B cell (primary cell): ENCODE data around the gene USP7. TPM values are rescaled to one million over a fixed set of nuclear protein-coding genes. Genes with fewer than 3 reads are reported as not detected.

ENCODE experiments used
- ATAC-seq: fragments of 200-7000 bp; cut with Tn5 transposase; one replicate; pipeline ENCODE4 v1.10.0; 2021; ENCODE audit warnings: low read depth, mild to moderate bottlenecking, moderate number of reproducible peaks, moderate library complexity
- CTCF ChIA-PET: fragments of 350-600 bp; sonication (Branson Sonifier 250); formaldehyde crosslinking; loops from one replicate; lab custom pipeline; 2021; ENCODE audit warnings: antibody characterized with exemption, inconsistent platforms; lab: Charles Lee
- POLR2A ChIA-PET: fragments of 350-600 bp; sonication (Branson Sonifier 250); formaldehyde crosslinking; loops from one replicate; lab custom pipeline; 2021; ENCODE audit warnings: antibody characterized with exemption; lab: Charles Lee
- DNase-seq: peaks from one replicate; pipeline ENCODE4 v3.0.0; 2013
- H2AFZ ChIP-seq: 2 replicates; pipeline ENCODE4 v1.6.1; 2012; ENCODE audit warnings: mild to moderate bottlenecking, low read depth, low read length; ENCODE audit not compliant: insufficient read depth, poor library complexity, severe bottlenecking
- H3K27ac ChIP-seq, 2 donors: 1 replicate in 1 of 2; 2 replicates in 1 of 2; pipeline ENCODE4 v1.5.1; 2012 to 2013; ENCODE audit warnings: low read length in 2 of 2, mild to moderate bottlenecking in 2 of 2, moderate library complexity in 1 of 2
- H3K27me3 ChIP-seq, 4 experiments: fragments of 200-600 bp in 1 of 4; sonication (generic) in 1 of 4; replicated peaks in 1 of 4; 1 replicate in 2 of 4; 2 replicates in 2 of 4; pipeline versions ENCODE4 v1.6.1 to v1.7.0; 2013 to 2016; ENCODE audit warnings: low read length in 3 of 4, mild to moderate bottlenecking in 2 of 4, mixed read lengths in 1 of 4, moderate library complexity in 1 of 4; ENCODE audit not compliant: insufficient read depth in 4 of 4, control insufficient read depth in 3 of 4; ENCODE audit errors: control extremely low read depth in 1 of 4
- H3K36me3 ChIP-seq, 2 experiments: replicated peaks in 1 of 2; 1 replicate in 1 of 2; 2 replicates in 1 of 2; pipeline versions ENCODE4 v1.6.1 to v1.7.1; 2013; ENCODE audit warnings: low read length in 1 of 2; ENCODE audit not compliant: insufficient read depth in 2 of 2, control insufficient read depth in 1 of 2; ENCODE audit errors: control extremely low read depth in 1 of 2, extremely low read depth in 1 of 2
- H3K4me1 ChIP-seq, 2 donors: fragments of 200-600 bp in 1 of 2; sonication (generic) in 1 of 2; 1 replicate in 1 of 2; 2 replicates in 1 of 2; pipeline versions ENCODE4 v1.5.1 to v1.6.1; 2013 to 2017; ENCODE audit warnings: low read length in 2 of 2; ENCODE audit not compliant: control insufficient read depth in 2 of 2, insufficient read depth in 2 of 2
- H3K4me2 ChIP-seq: replicated peaks from 2 replicates; pipeline ENCODE3; 2012; ENCODE audit warnings: mild to moderate bottlenecking, low read depth, low read length; ENCODE audit not compliant: poor library complexity, severe bottlenecking
- H3K4me3 ChIP-seq, 5 experiments: fragments of 200-600 bp in 1 of 5; sonication (generic) in 1 of 5; 1 replicate in 3 of 5; 2 replicates in 2 of 5; pipeline versions ENCODE4 v1.5.1 to v1.7.0; 2011 to 2016; ENCODE audit warnings: low read length in 4 of 5, mild to moderate bottlenecking in 4 of 5, low read depth in 2 of 5, control low read depth in 1 of 5, moderate library complexity in 1 of 5; ENCODE audit not compliant: insufficient read depth in 1 of 5; ENCODE audit errors: control extremely low read depth in 1 of 5, extremely low read depth in 1 of 5
- H3K79me2 ChIP-seq: fragments of 200-600 bp; sonication (generic); one replicate; pipeline ENCODE4 v1.6.0; 2016; ENCODE audit warnings: low read length; ENCODE audit not compliant: control insufficient read depth, insufficient read depth
- H3K9ac ChIP-seq: fragments of 200-600 bp; sonication (generic); 2 replicates; pipeline ENCODE4 v1.6.1; 2017; ENCODE audit warnings: mild to moderate bottlenecking, low read length, moderate library complexity
- H3K9me3 ChIP-seq, 3 donors: one replicate each; pipeline versions ENCODE4 v1.6.1 to v1.7.1; 2013; ENCODE audit warnings: low read length in 2 of 3; ENCODE audit not compliant: control insufficient read depth in 2 of 3, insufficient read depth in 1 of 3; ENCODE audit errors: control extremely low read depth in 1 of 3
- H4K20me1 ChIP-seq: 2 replicates; pipeline ENCODE4 v1.6.0; 2012; ENCODE audit warnings: mild to moderate bottlenecking, low read length; ENCODE audit not compliant: insufficient read depth, control insufficient read depth, poor library complexity, severe bottlenecking
- H3K27ac Mint-ChIP-seq: one replicate; pipeline ENCODE4 v1.8.0; 2021; ENCODE audit warnings: mixed read lengths
- H3K27me3 Mint-ChIP-seq: one replicate; pipeline ENCODE4 v1.8.0; 2021; ENCODE audit warnings: mixed read lengths
- H3K4me1 Mint-ChIP-seq: one replicate; pipeline ENCODE4 v1.8.0; 2021; ENCODE audit warnings: mixed read lengths
- H3K4me3 Mint-ChIP-seq: one replicate; pipeline ENCODE4 v1.8.0; 2021; ENCODE audit warnings: mixed read lengths
- H3K9me3 Mint-ChIP-seq: one replicate; pipeline ENCODE4 v1.8.0; 2022; ENCODE audit warnings: mixed read lengths; ENCODE audit not compliant: insufficient read depth
- EZH2 ChIP-seq: IDR thresholded peaks from 2 replicates; pipeline ENCODE4 v1.6.1; 2012; ENCODE audit warnings: borderline replicate concordance, low read depth, mild to moderate bottlenecking, moderate library complexity, low read length; ENCODE audit not compliant: insufficient read depth, poor library complexity, severe bottlenecking
- WGBS: methylation state at CpG from one replicate; pipeline ENCODE4 v1.1.5; 2013; ENCODE audit warnings: missing lambda C conversion rate; ENCODE audit not compliant: insufficient coverage; 5-methylcytosine and 5-hydroxymethylcytosine counted together
- intact Hi-C: fragments of 100-400 bp; cut with micrococcal nuclease; formaldehyde crosslinking; loops from one replicate; pipeline ENCODE4 v1.10.0; 2022
- polyA plus RNA-seq: library from polyadenylated mRNA; depleted of rRNA; stranded (reverse); fragments of >200 nt; gene quantifications from 2 replicates; pipeline ENCODE4 v1.2.3, GENCODE V29; 2012
- total RNA-seq, 2 donors: library from RNA; stranded (reverse); fragments of 120-200 nt in 1 of 2; gene quantifications; 1 replicate in 1 of 2; 2 replicates in 1 of 2; pipeline versions ENCODE4 v1.2.3 to v1.2.4, GENCODE V29; 2013 to 2022
- TF ChIP-seq, protein P1 (sequence below): fragments of 200-600 bp; IDR thresholded peaks from one replicate; pipeline ENCODE4 v1.8.0; 2022; ENCODE audit warnings: antibody characterized with exemption, mild to moderate bottlenecking

Gene USP7
- total and polyA plus RNA-seq, 2 donors (not counting 1 experiment from before 2014, with no cell fraction given): 27.4 to 223 TPM

GRCh38 chr16:8872967-8873865 lies 90.5 kb downstream of the USP7 start:
- no peak overlapping the region for H3K27ac Mint-ChIP-seq
- WGBS: 98% methylated on average over 10 of the region's 22 CpGs
- intact Hi-C loops: no loop called here

More at GRCh38 chr16:8872967-8873865, 90.5 kb downstream of the USP7 start:
- H3K9me3 ChIP-seq: no peaks in the 10 kb centered on the region
- H3K79me2 ChIP-seq: peaks cover 3% of the 10 kb centered on the region
- H3K36me3 ChIP-seq: no peaks in the 10 kb centered on the region
- H3K27me3 Mint-ChIP-seq: no peaks in the 10 kb centered on the region
- ChIA-PET POLR2A (interaction anchor here (0.7 kb wide), 1 partner anchor 27 kb away, joined by 3 read pairs; no protein-coding TSS in a partner anchor), CTCF (interaction anchor here (0.5 to 1.7 kb wide), 13 partner anchors 8 to 234 kb away, joined by 3 to 11 read pairs (median 3); partner anchors contain the start of genes LITAFD and TMEM186)
- TF ChIP-seq, protein P1, sequence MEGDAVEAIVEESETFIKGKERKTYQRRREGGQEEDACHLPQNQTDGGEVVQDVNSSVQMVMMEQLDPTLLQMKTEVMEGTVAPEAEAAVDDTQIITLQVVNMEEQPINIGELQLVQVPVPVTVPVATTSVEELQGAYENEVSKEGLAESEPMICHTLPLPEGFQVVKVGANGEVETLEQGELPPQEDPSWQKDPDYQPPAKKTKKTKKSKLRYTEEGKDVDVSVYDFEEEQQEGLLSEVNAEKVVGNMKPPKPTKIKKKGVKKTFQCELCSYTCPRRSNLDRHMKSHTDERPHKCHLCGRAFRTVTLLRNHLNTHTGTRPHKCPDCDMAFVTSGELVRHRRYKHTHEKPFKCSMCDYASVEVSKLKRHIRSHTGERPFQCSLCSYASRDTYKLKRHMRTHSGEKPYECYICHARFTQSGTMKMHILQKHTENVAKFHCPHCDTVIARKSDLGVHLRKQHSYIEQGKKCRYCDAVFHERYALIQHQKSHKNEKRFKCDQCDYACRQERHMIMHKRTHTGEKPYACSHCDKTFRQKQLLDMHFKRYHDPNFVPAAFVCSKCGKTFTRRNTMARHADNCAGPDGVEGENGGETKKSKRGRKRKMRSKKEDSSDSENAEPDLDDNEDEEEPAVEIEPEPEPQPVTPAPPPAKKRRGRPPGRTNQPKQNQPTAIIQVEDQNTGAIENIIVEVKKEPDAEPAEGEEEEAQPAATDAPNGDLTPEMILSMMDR: no peak
- no peak for TF ChIP-seq EZH2
- no peaks in the 10 kb centered on the region for H3K9me3 Mint-ChIP-seq
- H3K4me2 ChIP-seq: no peak overlapping the region
- H3K27me3 ChIP-seq: no peaks in the 10 kb centered on the region
- H4K20me1 ChIP-seq: no peaks in the 10 kb centered on the region
- H3K4me1 ChIP-seq: peaks cover 13 to 26% of the 10 kb centered on the region in 2 donors
- H3K4me3 ChIP-seq: no peak overlapping the region
- H3K9ac ChIP-seq: no peak overlapping the region
- H3K4me1 Mint-ChIP-seq: peaks cover 21% of the 10 kb centered on the region
- no peak overlapping the region for H3K4me3 Mint-ChIP-seq
- ATAC-seq: no peak
- no peak for DNase-seq
- H2AFZ ChIP-seq: no peak overlapping the region
- H3K27ac ChIP-seq: no peak overlapping the region
